HL-60/S4 treated with retinoic acid at 250 ng/mL for 4 days and 3 days (cell line): Measurements from ENCODE around the gene GORASP2.

Experiments
- in situ Hi-C: fragments of 300-500 bp; cut with MboI; formaldehyde crosslinking; loops from 2 replicates; pipeline ENCODE4 v1.7.0; 2022; ENCODE audit warnings: low sequenced_read_pairs

Gene GORASP2

GRCh38 chr2:170986566-170987258 lies 57.7 kb downstream of the GORASP2 start:
- in situ Hi-C loops = no loop called here

DNA sequence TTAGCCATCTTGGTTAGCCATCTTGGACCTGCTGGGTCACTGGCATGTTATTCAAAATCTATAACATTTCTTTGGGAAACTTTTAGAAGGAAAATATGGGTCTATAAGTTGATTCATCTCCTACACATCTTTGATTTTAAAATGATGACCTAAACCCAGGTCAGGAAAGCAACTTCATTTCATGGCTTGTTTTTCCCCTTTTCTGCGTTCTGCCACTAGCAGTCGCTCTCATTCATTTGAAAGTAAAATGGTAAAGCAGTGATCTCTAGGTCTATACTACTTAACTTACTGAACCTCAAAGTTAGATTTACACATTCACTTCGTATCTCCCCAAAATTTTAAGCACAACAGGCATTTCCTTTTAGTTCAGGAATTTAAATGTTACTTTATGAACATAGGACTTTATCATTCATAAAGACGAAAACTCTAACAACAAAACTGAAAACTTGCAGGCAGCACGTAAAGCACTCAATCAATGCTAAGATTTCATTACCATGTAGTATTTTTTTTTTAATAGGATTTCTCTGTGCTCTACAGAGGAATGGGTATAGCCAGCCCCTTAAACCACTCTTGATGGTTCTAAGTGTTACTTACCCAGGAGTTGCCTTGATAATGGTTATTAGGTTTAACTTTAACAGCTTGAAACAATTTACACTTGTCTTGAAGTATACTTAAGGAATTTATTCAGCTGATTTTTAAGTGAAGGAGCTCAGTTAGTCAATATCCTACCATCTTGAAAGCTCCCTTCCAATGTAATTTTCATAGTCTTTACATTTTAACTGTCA lies 62.5 kb downstream of the GORASP2 start:
- in situ Hi-C loops = no loop called here

DNA sequence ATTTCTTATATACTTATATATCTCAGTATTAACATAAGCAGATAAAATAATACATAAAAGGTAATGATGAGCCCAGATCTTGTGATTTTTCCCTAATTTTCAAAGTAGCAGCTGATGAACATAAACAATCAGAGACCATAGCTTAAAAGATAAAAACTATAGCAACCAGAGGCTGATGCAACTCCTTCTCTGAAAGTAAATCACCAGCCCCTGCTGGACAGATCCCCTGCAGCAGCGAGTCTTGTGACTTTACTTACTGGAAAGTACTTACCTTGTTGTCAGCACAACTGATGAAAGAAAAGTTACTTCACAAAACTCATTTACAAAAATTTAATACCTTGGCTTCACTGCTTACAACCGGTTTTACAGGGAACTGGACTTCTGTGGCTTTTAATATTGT lies 67.3 kb downstream of the GORASP2 start:
- in situ Hi-C loops = no loop called here

DNA sequence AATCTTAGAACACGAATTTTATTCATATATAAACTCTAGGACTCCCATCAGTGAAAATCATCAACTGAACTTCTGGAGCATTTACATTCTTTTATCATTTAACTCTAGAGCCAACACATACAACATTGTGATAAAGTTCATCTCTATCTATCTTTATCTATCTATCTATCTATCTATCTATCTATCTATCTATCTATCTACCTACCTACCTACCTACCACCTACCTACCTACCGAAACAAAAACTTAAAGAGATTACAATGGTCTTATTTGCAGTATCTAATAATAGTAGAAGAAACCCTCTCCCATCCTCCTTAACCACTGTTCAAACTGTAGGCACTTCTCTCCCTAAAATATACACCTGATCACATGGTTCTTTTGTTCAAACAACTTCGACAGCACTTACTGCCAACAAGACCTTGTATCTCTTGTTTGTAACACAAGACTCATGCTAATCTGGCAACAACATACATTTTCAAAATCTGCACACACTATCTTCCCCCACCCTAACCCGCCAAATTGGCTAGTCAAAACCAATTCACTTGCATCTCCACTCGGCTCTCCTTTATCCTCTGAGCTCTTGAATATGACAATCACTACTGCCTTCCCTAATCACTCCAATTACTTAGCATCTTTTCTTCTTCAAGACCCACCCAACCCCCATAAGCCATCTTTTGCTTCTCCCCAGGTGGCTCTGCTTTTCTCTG lies 69.0 kb downstream of the GORASP2 start:
- in situ Hi-C loops = no loop called here

- in situ Hi-C loops = no loop called here
These were observed 70.6 kb downstream of the GORASP2 start for GRCh38 chr2:170999654-171000053.

- in situ Hi-C loops = no loop called here
These were observed 75.3 kb downstream of the GORASP2 start for GRCh38 chr2:171004363-171004762.

GRCh38 chr2:171004833-171005232 lies 75.8 kb downstream of the GORASP2 start:
- in situ Hi-C loops = no loop called here

DNA sequence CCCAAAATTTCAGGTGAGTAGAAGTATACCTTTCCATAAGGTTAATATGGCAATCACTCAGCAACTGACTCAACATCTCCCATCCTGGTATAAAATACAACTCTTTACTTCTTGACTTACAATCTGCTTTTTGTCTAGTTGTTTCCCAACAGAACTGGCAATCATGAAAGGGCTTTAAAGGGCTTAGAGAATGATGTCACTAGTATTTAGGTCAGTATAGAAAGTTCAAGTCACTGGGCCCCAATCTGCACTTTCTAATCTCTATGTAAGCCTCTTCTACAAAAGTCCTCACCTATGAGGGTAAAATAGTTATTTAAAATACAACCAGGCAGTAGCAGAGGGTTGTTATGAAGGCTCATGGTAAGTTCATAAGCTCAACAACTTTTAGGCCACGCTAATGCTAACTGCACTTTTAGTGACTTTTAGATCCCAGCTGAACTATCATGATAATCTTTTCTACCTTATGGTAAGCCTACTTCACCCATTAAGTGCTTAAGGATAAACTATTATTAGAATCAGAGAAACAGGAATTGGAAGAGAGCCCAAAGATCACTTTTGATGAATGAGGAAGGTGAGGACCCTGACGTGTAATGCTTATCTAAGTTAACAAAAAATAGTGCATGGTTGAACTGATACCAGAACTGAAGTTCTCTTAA lies 79.6 kb downstream of the GORASP2 start:
- in situ Hi-C loops = no loop called here

- in situ Hi-C loops = no loop called here
These were observed 80.3 kb downstream of the GORASP2 start for GRCh38 chr2:171009386-171009785.

- in situ Hi-C loops = no loop called here
These were observed 84.8 kb downstream of the GORASP2 start for GRCh38 chr2:171013851-171014250.

GRCh38 chr2:171016125-171016524 lies 87.1 kb downstream of the GORASP2 start:
- in situ Hi-C loops = no loop called here
